ENCODE results near the gene IQSEC1. TPM values are rescaled to one million over a fixed set of nuclear protein-coding genes. Genes with fewer than 3 reads are reported as not detected.

Gene IQSEC1
- total and polyA plus RNA-seq, 2 donors (not counting 3 experiments of a cell fraction or from before 2014, with no cell fraction given) = 5.2 to 18.0 TPM

GRCh38 chr3:13006216-13006990, 66.8 kb downstream of the IQSEC1 start:
- no TSS peak for BruUV-seq (replicated peaks)
- DNase-seq (ENCODE audit: low read depth, low spot score) (no peak), FAIRE-seq (no peak)
- H3K4me2 ChIP-seq (ENCODE audit: insufficient read depth, low read length) = no peak overlapping the region
- no peaks in the 10 kb centered on the region for H3K36me3 ChIP-seq (ENCODE audit: control insufficient read depth in 2 of 2, extremely low read depth in 1 of 2, insufficient read depth in 2 of 2, low read length in 2 of 2)
- no peak overlapping the region for H3K9ac ChIP-seq (replicated peaks; ENCODE audit: extremely low read depth, insufficient read depth, low read length)
- H4K20me1 ChIP-seq (replicated peaks; ENCODE audit: control insufficient read depth, extremely low read depth, insufficient read depth, low read length) = no peaks in the 10 kb centered on the region
- dilution Hi-C loops (cut with MboI; ENCODE audit: extremely low pct_ligation_motif_present, low sequenced_read_pairs) = no loop called here
- peaks cover 8% of the 10 kb centered on the region for H3K4me1 ChIP-seq (ENCODE audit: control insufficient read depth, extremely low read depth, insufficient read depth, low read length)
- intact Hi-C loops (cut with micrococcal nuclease) = no loop called here
- H2AFZ ChIP-seq (ENCODE audit: low read depth, low read length) = no peak overlapping the region
- no peak overlapping the region for H3K4me3 ChIP-seq (replicated peaks in 1 of 3; ENCODE audit: insufficient read depth in 1 of 3, low read depth in 1 of 3, low read length in 3 of 3)
- CTCF ChIA-PET = interaction anchor here (3.8 kb wide), 1 partner anchor 11 kb away, joined by 28 read pairs; no protein-coding TSS in a partner anchor
- no peak overlapping the region for H3K27ac ChIP-seq (ENCODE audit: insufficient read depth, low read depth, low read length)
- POLR2A ChIA-PET = no interaction called here
- TF ChIP-seq JUN (IDR thresholded peaks at IDR 0.05; ENCODE audit: borderline replicate concordance, insufficient read depth, insufficient read length, low read depth) (no peak), EZH2 (IDR thresholded peaks at IDR 0.05; ENCODE audit: borderline replicate concordance, low read depth, low read length, severe bottlenecking) (no peak), GATA2 (IDR thresholded peaks at IDR 0.05; ENCODE audit: insufficient read depth, insufficient read length, low read depth, low read length) (no peak), MYC (IDR thresholded peaks at IDR 0.05; ENCODE audit: low read depth, low read length) (no peak), MAX (IDR thresholded peaks at IDR 0.05; ENCODE audit: insufficient read depth, insufficient read length) (no peak), FOS (IDR thresholded peaks at IDR 0.05; ENCODE audit: borderline replicate concordance, insufficient read depth, low read length) (no peak), POLR2A (IDR thresholded peaks at IDR 0.05; ENCODE audit: low read depth, low read length) (no peak), POLR2AphosphoS5 (IDR thresholded peaks at IDR 0.05; ENCODE audit: insufficient read depth, low read depth, low read length) (no peak), CTCF (IDR thresholded peaks at IDR 0.05; ENCODE audit: extremely low read depth in 1 of 2, insufficient read depth in 1 of 2, low read depth in 1 of 2, low read length in 2 of 2) (no peak)
- H3K9me3 ChIP-seq (replicated peaks; ENCODE audit: control insufficient read depth, insufficient read depth, low read length) = no peaks in the 10 kb centered on the region
- peaks cover 3 to 4% of the 10 kb centered on the region in 2 experiments for H3K27me3 ChIP-seq (ENCODE audit: control insufficient read depth in 2 of 2, insufficient read depth in 2 of 2, low read length in 2 of 2)
- no peaks in the 10 kb centered on the region for H3K79me2 ChIP-seq (ENCODE audit: control insufficient read depth, insufficient read depth, low read length)
- no peaks in the 10 kb centered on the region for H3K9me1 ChIP-seq (replicated peaks; ENCODE audit: control insufficient read depth, extremely low read depth, insufficient read depth, low read length)
